HFFc6 (cell line): ENCODE measurements around the gene TMEM184A. TPM values are rescaled to one million over a fixed set of nuclear protein-coding genes. Genes with fewer than 3 reads are reported as not detected.
"Not testable (repeated sequence)": the region's sequence is repeated elsewhere in the genome, so short reads cannot be mapped to it uniquely, and the experiment has no call there.

Experiments used
- DNase-seq: peaks from one replicate; pipeline ENCODE4 v3.0.0-alpha.2; 2018
- H3K27ac Mint-ChIP-seq: 2 replicates; pipeline ENCODE4 v1.8.0; 2020; ENCODE audit warnings: mild to moderate bottlenecking, mixed read lengths
- H3K27me3 Mint-ChIP-seq: 2 replicates; pipeline ENCODE4 v1.8.0; 2021; ENCODE audit warnings: mild to moderate bottlenecking, moderate library complexity, mixed read lengths; ENCODE audit not compliant: insufficient read depth
- H3K36me3 Mint-ChIP-seq: 2 replicates; pipeline ENCODE4 v1.8.0; 2021; ENCODE audit warnings: low read depth, mixed read lengths
- H3K4me1 Mint-ChIP-seq: 2 replicates; pipeline ENCODE4 v1.8.0; 2020; ENCODE audit warnings: low read depth, mixed read lengths
- H3K4me3 Mint-ChIP-seq: 2 replicates; pipeline ENCODE4 v1.8.0; 2020; ENCODE audit warnings: mild to moderate bottlenecking, moderate library complexity, mixed read lengths
- H3K9me3 Mint-ChIP-seq: 2 replicates; pipeline ENCODE4 v1.8.0; 2020; ENCODE audit warnings: mild to moderate bottlenecking, mixed read lengths
- total RNA-seq, 6 experiments: library from RNA; stranded (reverse); fragmentation: NEBNext Ultra II Directional; extraction: Animal tissue kit (Norgen Biotek cat#: 25700); gene quantifications; 2 replicates in 1 of 6; 3 replicates in 5 of 6; pipeline ENCODE4 v1.2.3, GENCODE V29; 2021
- TF ChIP-seq, protein P1 (sequence below): fragments of 200-600 bp; sonication (generic); IDR thresholded peaks from 2 replicates; pipeline ENCODE4 v1.5.0; 2021; ENCODE audit warnings: antibody characterized with exemption, mild to moderate bottlenecking

Gene TMEM184A
- total RNA-seq, 6 experiments from 2014 or later, result 0.79 to 2.0 (median 1.5) TPM

DNA sequence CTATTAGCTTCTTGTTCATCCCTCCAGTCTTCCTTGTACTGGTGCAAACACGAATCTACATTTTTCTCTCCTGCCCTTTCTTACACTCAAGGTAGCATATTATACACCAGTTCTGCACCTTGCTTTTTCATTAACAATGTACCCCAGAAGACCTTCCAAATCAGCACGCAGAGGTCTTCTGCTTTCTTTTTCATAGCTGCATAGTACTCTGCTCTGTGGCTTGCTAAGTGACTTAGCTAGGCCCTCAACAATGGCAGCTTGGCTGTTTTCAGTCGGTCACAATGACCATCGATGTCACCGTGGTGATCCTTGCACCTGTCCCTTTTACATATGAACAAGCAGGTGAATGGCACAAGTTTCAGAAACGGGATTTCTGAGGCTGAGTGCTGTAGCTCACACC, 30.6 kb downstream of the TMEM184A start:
- Mint-ChIP-seq H3K4me3 (no peak overlapping the region), H3K27ac (no peak overlapping the region), H3K27me3 (peaks cover 15% of the 10 kb centered on the region; the same call in 1 of the 2 replicates), H3K36me3 (peaks cover 3% of the 10 kb centered on the region; the same call in 1 of the 2 replicates), H3K4me1 (peaks cover 16% of the 10 kb centered on the region), H3K9me3 (peaks cover 3% of the 10 kb centered on the region)
- DNase-seq, result no peak
- TF ChIP-seq, protein P1, sequence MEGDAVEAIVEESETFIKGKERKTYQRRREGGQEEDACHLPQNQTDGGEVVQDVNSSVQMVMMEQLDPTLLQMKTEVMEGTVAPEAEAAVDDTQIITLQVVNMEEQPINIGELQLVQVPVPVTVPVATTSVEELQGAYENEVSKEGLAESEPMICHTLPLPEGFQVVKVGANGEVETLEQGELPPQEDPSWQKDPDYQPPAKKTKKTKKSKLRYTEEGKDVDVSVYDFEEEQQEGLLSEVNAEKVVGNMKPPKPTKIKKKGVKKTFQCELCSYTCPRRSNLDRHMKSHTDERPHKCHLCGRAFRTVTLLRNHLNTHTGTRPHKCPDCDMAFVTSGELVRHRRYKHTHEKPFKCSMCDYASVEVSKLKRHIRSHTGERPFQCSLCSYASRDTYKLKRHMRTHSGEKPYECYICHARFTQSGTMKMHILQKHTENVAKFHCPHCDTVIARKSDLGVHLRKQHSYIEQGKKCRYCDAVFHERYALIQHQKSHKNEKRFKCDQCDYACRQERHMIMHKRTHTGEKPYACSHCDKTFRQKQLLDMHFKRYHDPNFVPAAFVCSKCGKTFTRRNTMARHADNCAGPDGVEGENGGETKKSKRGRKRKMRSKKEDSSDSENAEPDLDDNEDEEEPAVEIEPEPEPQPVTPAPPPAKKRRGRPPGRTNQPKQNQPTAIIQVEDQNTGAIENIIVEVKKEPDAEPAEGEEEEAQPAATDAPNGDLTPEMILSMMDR, result no peak

DNA sequence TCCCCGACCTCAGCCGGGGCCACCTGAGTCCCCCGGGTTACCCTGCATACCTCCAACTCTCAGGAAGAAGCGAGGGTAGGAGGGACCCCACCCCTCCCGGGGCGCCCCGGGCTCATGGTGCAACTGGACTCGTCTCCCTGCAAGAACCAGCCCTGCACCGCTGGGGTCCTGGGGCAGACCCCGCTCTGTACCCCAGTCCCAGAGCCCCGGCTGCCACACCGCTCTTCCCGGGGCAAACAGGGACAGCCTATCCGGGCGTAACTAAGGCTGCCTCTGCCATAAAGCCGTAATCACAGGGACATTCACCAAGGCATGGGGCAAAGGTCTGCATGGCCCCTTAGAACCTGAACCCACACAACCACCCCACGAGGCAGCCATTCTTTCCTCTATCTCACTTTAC, 32.2 kb downstream of the TMEM184A start:
- TF ChIP-seq, protein P1, result no peak
- peaks cover 19% of the 10 kb centered on the region for H3K9me3 Mint-ChIP-seq
- peaks cover 18% of the 10 kb centered on the region for H3K36me3 Mint-ChIP-seq
- H3K4me1 Mint-ChIP-seq, result peaks cover 21% of the 10 kb centered on the region
- no peak overlapping the region for H3K27ac Mint-ChIP-seq
- DNase-seq, result no peak
- peaks cover 13% of the 10 kb centered on the region; the same call in 1 of the 2 replicates for H3K27me3 Mint-ChIP-seq
- no peak overlapping the region for H3K4me3 Mint-ChIP-seq

DNA sequence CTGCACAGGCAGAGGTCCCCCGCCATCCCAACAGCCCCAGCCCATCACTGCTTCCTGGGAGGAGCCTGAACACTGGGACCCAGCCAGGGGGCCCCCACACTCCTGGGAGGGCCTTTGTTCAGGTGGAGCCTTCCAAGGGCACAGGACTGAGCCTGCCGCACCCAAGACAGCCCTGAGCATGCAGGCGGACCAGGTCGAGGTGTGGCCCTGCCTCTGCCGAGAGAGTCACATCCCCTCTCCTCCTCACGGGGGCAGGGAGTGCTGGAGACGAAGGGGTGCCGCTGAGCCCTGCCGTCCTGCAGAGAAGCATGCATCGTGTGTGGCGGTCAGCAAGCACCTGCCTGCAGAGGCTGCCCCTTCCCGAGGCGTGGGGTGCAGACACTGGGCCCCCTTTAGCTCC, 32.8 kb downstream of the TMEM184A start:
- Mint-ChIP-seq H3K4me3 (no peak overlapping the region), H3K27ac (no peak overlapping the region), H3K4me1 (peaks cover 21% of the 10 kb centered on the region), H3K27me3 (peaks cover 13% of the 10 kb centered on the region; the same call in 1 of the 2 replicates), H3K36me3 (peaks cover 18% of the 10 kb centered on the region), H3K9me3 (peaks cover 23% of the 10 kb centered on the region)
- TF ChIP-seq, protein P1, result no peak
- DNase-seq, result no peak

DNA sequence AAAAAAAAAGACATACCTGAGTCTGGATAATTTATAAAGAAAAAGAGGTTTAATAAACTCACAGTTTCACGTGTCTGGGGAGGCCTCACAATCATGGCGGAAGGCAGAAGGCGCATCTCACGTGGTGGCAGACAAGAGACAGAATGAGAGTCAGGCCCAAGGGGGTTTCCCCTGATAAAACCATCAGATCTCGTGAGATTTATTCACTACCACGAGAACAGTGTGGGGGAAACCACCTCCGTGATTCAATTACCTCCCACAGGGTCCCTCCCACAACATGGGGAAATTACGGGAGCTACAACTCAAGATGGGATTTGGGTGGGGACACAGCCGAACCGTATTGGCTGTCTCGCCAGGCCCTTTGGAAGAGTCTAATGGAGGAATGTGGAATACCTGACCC, 34.5 kb downstream of the TMEM184A start:
- H3K4me1 Mint-ChIP-seq, result peaks cover 12% of the 10 kb centered on the region
- TF ChIP-seq, protein P1, result no peak

DNA sequence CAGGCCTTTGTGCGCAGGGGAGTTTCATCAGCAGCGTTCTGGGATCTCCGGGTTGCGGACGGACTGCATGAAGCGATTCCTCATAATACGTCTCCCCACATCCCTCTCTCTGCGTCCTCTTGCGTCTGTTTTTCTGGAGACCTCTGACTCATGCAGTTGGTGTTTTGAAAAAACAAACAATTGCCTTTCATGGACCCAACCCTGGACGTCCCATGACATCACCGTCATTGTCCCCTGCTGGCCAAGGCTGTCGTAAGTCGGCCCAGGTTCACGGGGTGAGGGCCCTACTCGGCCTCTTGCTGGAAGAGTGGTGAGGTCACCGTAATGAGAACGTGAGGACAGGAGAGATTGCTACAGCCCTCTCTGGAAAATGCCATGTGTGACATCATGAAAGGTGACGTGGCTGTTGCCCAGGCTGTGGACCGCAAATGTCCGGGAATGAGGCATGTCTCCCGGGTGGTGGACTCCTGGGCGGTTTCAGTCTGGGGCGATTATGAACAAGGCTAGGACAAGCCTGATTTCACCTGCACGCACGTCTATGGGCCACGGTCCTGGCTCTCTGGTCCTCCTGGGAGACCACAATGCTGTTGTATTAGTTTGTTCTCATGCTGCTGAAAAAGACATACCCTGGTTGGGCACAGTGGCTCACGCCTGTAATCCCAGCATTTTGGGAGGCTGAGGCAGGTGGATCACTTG, 35.3 kb downstream of the TMEM184A start:
- 0 out of 2 replicates have a peak overlapping the region, but pooled peaks have one; percentile 3 for H3K27ac Mint-ChIP-seq
- peaks cover 17% of the 10 kb centered on the region for H3K4me1 Mint-ChIP-seq
- peaks cover 18% of the 10 kb centered on the region for H3K36me3 Mint-ChIP-seq
- no peak for DNase-seq
- H3K9me3 Mint-ChIP-seq, result peaks cover 25% of the 10 kb centered on the region
- TF ChIP-seq, protein P1, result no peak
- H3K4me3 Mint-ChIP-seq, result no peak overlapping the region
- H3K27me3 Mint-ChIP-seq, result peaks cover 14% of the 10 kb centered on the region

More for the DNA sequence above, 34.5 kb downstream of the TMEM184A start:
- Mint-ChIP-seq H3K4me3 (no peak overlapping the region), H3K27me3 (peaks cover 12% of the 10 kb centered on the region), H3K27ac (no peak overlapping the region), H3K9me3 (peaks cover 25% of the 10 kb centered on the region), H3K36me3 (peaks cover 18% of the 10 kb centered on the region)
- DNase-seq, result no peak

DNA sequence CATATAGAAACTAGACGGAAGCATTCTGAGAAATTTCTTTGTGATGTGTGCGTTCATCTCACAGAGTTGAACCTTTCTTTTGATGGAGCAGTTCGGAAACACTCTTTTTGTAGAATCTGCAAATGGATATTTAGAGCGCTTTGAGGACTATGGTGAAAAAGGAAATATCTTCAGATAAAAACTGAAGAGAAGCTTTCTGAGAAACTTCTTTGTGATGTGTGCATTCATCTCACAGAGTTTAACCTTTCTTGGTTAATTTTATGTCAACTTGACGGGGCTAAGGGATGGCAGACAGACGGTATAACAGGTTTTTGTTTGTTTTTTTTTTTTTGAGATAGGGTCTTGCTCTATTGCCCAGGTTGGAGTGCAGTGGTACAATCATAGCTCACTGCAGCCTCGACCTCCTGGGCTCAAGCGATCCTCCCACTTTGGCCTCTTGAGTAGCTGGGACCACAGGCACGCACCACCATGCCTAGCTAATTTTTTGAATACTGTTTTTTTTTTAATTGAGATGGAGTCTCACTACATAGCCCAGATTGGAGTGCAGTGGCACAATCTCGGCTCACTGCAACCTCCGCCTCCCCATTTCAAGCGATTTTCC, 36.6 kb downstream of the TMEM184A start:
- not testable (repeated sequence) for H3K27ac Mint-ChIP-seq, DNase-seq, H3K4me3 Mint-ChIP-seq
- Mint-ChIP-seq H3K9me3 (peaks cover 25% of the 10 kb centered on the region), H3K36me3 (peaks cover 18% of the 10 kb centered on the region), H3K4me1 (peaks cover 26% of the 10 kb centered on the region), H3K27me3 (peaks cover 13% of the 10 kb centered on the region)
